Tibial artery (tissue), 4 donors: ENCODE results near the gene DARS1.

Experiments used
- DNase-seq, 2 donors: peaks; one replicate each; pipeline ENCODE4 v3.0.0-alpha.2; 2019
- H3K27ac ChIP-seq, 2 donors: fragments of 200-600 bp; sonication (generic) in 1 of 2; 1 replicate in 1 of 2; 2 replicates in 1 of 2; pipeline ENCODE4 v1.5.1; 2018 to 2019; ENCODE audit warnings: mild to moderate bottlenecking in 1 of 2
- H3K27me3 ChIP-seq, 2 donors: fragments of 200-600 bp; sonication (generic) in 1 of 2; one replicate each; pipeline versions ENCODE4 v1.5.1 to v1.6.0; 2016 to 2019
- H3K36me3 ChIP-seq, 3 donors: fragments of 200-600 bp; sonication (generic) in 2 of 3; one replicate each; pipeline ENCODE4 v1.5.1; 2016 to 2019; ENCODE audit warnings: mild to moderate bottlenecking in 2 of 3
- H3K4me1 ChIP-seq, 4 donors: fragments of 200-600 bp; sonication (generic) in 2 of 4; 1 replicate in 3 of 4; 2 replicates in 1 of 4; pipeline ENCODE4 v1.5.1; 2016 to 2019
- H3K4me3 ChIP-seq, 2 donors: fragments of 200-600 bp; sonication (generic) in 1 of 2; 1 replicate in 1 of 2; 2 replicates in 1 of 2; pipeline ENCODE4 v1.5.1; 2018 to 2019; ENCODE audit warnings: mild to moderate bottlenecking in 2 of 2
- H3K9me3 ChIP-seq, 3 donors: fragments of 200-600 bp; sonication (generic) in 1 of 3; one replicate each; pipeline ENCODE4 v1.5.1; 2016 to 2019
- CTCF ChIP-seq, 2 experiments: fragments of 200-600 bp in 1 of 2; fragments of 450-650 bp in 1 of 2; IDR thresholded peaks; one replicate each; pipeline ENCODE4 v1.5.1; 2017 to 2019; ENCODE audit warnings: antibody characterized with exemption in 2 of 2, mild to moderate bottlenecking in 1 of 2, moderate library complexity in 1 of 2
- intact Hi-C: fragments of 100-400 bp; cut with DNase I; formaldehyde crosslinking; loops from one replicate; pipeline ENCODE4 v1.15.0; 2023; ENCODE audit warnings: low total_unique reads

DARS1 gene

GRCh38 chr2:136010126-136010525, 24.7 kb upstream of the DARS1 start:
- Histone ChIP-seq H3K4me1 (no peaks in the 10 kb centered on the region), H3K4me3 (no peak overlapping the region), H3K27me3 (peaks cover 0 to 3% of the 10 kb centered on the region in 2 donors), H3K36me3 (no peaks in the 10 kb centered on the region), H3K27ac (no peak overlapping the region), H3K9me3 (no peaks in the 10 kb centered on the region)
- no peak for DNase-seq
- no peak for TF ChIP-seq CTCF (IDR thresholded peaks at IDR 0.05)
- intact Hi-C loops: no loop called here

GRCh38 chr2:136008205-136008865, 22.9 kb upstream of the DARS1 start:
- Histone ChIP-seq H3K9me3 (no peaks in the 10 kb centered on the region), H3K4me3 (no peak overlapping the region), H3K4me1 (no peaks in the 10 kb centered on the region), H3K36me3 (no peaks in the 10 kb centered on the region), H3K27me3 (peaks cover 0 to 3% of the 10 kb centered on the region in 2 donors), H3K27ac (no peak overlapping the region)
- intact Hi-C loops: no loop called here
- DNase-seq: peak; percentile 42 to 72
- no peak for TF ChIP-seq CTCF (IDR thresholded peaks at IDR 0.05)

- DNase-seq: no peak
- intact Hi-C loops: no loop called here
Observed at GRCh38 chr2:136006658-136007057, 21.2 kb upstream of the DARS1 start.

GRCh38 chr2:136005462-136006196, 20.2 kb upstream of the DARS1 start:
- no peak for TF ChIP-seq CTCF (IDR thresholded peaks at IDR 0.05)
- Histone ChIP-seq H3K9me3 (no peaks in the 10 kb centered on the region), H3K27ac (no peak overlapping the region), H3K27me3 (peaks cover 0 to 3% of the 10 kb centered on the region in 2 donors), H3K4me1 (peaks cover 0 to 5% (median 0%) of the 10 kb centered on the region in 4 donors), H3K36me3 (no peaks in the 10 kb centered on the region), H3K4me3 (no peak overlapping the region)
- DNase-seq: no peak
- intact Hi-C loops: no loop called here

More at GRCh38 chr2:136006658-136007057, 21.2 kb upstream of the DARS1 start:
- Histone ChIP-seq H3K4me3 (no peak overlapping the region), H3K36me3 (no peaks in the 10 kb centered on the region), H3K9me3 (no peaks in the 10 kb centered on the region), H3K4me1 (no peaks in the 10 kb centered on the region), H3K27me3 (peaks cover 0 to 3% of the 10 kb centered on the region in 2 donors), H3K27ac (no peak overlapping the region)
- no peak for TF ChIP-seq CTCF (IDR thresholded peaks at IDR 0.05)

- Histone ChIP-seq H3K27ac (no peak overlapping the region), H3K36me3 (no peaks in the 10 kb centered on the region), H3K4me3 (no peak overlapping the region), H3K27me3 (peaks cover 0 to 3% of the 10 kb centered on the region in 2 donors), H3K4me1 (peaks cover 0 to 12% (median 0%) of the 10 kb centered on the region in 4 donors), H3K9me3 (no peaks in the 10 kb centered on the region)
- no peak for DNase-seq
- no peak for TF ChIP-seq CTCF (IDR thresholded peaks at IDR 0.05)
- intact Hi-C loops: no loop called here
Observed at GRCh38 chr2:136004965-136005364, 19.5 kb upstream of the DARS1 start.
